Activated T-cell treated with anti-CD3 and anti-CD28 coated beads for 24 hours (primary cell): ENCODE data around the gene MCC.

Source experiments
- DNase-seq: peaks from one replicate; pipeline ENCODE4 v3.0.0-alpha.2; 2020; ENCODE audit warnings: low read depth

The MCC gene

DNA sequence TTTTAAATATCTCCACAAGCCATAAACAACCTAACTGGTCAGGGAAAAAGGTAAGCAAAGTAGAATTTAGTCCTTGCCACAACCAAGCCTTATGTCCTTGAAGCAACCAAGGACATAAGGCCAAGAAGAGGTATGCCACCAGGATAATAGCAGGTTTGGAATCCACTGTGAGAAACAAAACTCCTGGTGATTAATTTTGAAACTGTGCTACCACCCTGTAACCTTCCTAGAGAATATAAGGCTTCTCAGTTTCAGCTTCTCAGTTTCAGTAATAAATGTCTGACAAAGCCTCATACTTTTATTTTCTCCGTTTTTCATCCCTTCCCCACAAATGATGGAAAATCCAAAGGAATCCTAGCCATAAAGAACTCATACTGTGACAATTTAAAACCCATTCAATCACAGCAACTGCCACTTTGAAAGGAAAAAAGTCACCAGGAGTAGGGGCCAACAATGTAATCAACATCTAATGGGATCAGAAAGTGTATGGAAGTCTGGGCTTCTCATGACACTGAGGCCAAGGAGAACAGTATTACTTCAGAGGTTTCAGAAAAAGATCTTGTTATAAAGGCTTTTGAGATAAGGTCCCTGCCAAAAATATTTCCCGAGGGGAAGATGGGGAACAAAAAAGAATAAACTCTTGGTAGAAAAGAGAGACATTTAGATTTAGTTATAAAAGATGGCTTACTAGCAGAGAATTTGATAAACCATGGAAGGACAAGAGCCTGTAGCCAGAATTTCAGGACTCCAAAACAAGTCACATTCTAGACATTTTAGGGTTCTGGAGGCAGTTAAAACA, 242.6 kb downstream of the MCC start:
- no peak for DNase-seq

DNA sequence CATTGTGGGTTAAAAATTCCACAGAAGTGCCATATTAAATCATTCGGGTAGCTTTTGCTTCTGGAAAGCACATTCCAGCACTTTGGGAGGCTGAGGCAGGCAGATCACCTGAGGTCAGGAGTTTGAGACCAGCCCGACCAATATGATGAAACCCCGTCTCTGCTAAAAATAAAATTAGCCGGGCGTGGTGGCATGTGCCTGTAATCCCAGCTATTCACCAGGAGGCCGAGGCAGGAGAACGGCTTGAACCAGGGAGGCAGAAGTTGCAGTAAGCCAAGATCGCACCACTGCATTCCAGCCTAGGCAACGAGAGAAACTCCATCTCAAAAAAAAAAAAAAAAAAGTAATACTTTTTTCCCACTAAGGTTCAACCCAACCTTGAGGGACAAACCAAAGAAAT, 243.3 kb downstream of the MCC start:
- no peak for DNase-seq

DNA sequence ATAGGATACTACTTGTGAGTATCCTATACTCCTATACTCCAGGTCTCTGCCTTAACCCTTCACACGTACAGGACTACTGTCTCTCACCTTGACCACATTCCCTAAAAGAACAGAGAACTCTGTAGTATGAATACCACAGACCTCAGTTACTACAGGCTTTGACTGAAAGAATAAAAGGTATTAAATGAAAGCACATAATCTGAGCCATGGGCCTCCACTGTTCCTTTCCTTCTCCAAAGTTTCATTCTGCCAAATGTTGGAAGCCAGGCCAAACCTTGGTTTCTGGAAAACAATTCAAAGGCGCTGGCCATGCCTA, 244.9 kb downstream of the MCC start:
- DNase-seq = no peak

DNA sequence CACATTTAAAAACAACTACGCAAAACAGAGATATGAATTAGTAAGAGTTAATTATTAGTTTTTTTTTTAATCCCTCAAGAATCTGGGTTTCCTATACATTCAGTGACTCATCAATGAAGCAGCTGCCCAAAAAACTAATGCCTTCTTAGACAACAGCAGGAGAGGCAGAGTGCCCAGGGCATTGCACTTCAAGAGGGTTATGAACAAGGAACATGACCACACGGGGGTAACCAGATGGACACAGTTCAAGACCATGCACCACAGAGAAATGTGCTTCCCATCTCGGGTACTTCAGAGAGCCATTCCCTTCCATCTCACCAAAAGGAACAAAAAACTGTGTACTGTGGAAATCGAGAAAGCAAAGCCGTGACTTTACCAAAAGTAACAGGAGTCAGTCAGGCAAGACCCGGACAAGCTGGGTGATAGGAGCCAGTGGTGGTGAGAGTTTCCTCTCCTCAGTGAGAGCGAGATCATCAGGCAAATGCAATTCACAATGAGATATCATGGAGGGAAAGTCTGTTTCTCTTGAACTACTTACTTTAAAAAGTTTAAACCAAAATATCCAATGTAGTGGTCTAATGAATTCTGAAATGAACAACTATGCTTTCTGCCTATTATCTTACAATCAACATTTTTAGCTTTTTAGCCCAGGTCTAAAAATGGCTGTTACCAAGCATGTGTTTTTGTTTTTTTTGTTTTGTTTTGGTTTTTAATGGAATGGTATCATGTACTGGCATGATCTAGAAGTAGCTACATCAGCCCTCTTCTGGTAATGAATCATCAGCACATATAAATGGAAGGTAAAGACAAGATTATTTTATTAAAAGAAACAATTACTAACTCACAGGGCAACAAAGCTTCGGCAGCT, 245.5 kb downstream of the MCC start:
- no peak for DNase-seq

DNA sequence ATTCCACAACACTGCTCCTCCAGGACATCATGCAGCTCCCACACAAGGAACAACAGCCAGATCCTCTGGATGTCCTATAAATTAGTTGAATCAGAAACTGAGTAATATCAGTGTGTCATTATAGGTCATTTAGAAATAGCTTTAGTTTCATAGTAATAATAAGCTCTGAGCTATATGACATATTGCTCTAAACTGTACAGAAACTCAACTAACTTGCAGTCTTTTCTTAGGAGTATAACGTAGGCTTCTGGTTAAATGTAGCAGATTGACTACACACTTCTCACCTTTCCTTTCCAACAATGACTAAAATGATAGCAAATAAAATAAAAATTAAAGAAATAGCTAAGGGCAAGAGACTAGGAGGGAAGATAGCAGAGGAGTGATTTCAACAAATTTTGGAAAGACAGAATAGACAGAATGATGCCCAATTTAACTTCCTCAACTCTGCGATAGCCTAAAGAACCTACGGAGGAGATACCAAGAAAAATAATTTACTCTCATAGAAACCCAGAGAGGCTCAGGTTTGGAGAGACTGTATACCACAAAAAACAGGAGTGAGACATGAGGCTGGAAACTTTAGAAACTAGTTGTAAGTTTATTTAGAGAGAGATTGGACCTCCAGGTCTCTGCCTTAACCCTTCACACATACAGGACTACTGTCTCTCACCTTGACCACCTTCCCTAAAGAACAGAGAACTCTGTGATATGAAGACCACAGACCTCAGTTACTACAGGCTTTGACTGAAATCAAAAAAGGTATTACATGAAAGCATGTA, 247.1 kb downstream of the MCC start:
- DNase-seq = no peak

DNA sequence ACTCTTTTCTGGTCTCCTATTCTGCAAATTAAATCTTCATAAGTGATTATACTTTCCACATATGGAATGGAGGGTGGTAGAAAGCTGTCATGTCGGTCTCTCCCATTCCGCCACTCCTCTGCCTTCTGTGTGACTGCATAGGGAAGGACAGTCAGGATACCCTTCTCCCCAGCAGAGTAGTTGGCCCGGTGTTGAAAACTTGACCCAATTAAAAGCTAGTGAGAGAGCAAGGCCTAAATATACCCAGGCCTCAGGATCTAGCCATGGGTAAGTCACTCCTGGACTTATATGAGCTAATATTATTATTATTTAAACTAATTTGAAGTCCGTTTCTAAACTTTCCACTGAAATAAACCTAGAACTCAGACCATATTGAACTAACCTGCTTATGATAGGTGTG, 248.2 kb downstream of the MCC start:
- DNase-seq = no peak

DNA sequence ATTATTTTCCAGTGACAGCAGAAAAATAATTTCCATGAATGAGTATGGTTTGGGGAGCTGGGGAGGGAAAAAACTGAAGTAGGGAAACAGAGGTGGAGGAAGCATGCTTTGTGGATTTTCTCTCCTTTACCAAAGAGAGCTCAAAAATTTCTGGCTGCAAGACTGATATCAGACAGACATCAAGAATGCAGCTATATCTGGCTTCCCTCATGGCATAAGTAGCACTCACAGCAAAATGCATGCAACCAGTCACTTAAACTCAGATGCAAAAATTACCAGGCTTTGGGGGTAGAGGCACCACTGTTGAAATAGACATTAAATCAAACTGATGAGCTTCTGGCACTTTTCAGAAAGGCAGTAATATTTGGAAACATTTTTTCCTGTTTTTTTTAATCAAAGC, 250.4 kb downstream of the MCC start:
- no peak for DNase-seq

DNA sequence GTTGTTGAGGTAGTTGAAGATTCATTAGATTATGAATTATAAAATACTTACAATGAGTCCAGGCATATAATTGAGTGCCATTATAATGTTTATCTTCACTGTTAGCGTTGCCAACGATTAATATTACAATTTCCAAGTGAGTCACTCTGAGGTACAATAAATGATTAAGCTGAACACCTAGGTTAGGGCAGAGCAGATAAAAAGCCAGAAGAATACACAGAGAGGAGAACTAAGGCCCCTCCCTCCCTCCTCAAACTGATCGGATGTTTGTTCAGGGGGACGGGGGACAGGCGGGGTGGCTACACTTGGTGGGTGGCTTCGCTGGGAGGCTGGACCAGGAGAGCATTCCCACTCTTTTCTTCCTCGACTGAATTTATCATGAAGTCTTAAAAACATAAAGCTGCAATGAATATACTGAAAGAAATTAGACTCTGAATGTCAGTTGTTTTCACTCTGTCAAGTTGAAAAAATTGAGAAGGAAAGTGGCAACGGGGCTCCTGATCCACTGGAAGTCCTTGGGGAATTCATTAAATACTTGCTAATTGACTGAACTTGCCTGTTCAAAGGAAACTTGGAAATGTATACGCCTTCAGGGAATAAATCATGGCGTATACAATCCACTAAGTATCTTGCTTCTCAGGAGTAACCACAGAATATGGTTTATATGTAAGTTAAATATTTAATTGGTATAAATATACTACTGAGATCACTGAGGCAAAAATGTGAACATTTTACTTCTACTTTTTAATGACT, 251.5 kb downstream of the MCC start:
- no peak for DNase-seq

DNA sequence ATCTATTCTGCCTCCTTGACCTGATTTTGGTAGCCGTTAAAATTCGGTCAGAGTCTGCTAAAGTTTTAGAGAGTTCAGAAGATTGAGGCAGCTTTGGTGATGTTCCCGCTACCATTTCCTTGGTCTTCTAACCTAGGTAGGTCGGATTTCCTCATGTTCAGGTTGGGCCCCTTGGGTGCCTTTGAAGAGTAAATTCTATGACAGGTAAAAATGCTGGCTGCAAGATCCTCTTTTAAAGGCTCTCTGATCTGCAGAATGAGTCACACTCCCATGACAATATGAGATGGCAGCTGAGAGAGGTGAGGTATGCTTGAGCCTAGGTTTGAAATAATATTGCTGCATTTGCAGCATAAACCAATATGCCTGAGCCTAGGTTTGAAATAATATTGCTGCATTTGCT, 252.4 kb downstream of the MCC start:
- no peak for DNase-seq

DNA sequence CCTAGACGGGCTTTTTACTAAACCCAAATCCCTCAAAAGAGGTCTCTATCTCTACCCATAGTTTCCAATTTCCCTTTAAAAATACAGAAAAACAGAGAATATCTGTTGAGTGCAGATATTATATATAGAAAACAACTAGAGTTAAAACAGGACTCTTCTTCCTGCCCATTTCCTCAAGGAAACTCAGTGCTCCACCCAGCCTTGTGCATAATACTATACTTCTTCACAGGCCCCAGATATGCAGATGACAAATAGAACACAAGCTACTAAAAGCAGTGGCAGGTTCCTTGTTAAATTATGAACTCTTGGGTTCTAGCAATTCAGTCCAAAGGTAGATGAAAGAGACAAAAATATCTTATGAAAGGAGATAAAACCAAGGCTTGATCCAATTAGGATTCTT, 253.7 kb downstream of the MCC start:
- DNase-seq = no peak

DNA sequence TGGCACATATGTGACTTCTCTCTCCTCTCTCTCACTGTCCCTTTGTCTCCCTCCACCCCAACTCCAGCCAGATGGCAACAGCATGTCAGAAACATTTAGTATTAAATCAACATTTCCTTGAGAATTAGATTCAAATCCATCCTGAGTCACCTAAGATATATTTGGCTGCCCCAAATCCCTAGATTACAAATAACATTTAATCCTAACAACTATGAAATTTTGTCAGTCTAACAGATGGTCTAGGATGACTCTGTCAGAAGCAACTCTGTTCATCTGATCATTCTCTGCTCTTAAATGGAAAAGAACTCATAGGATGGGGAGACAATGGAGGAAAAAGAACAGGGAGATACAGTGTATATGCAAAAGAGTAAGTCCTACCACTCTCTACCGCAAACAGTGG, 254.6 kb downstream of the MCC start:
- DNase-seq = no peak

DNA sequence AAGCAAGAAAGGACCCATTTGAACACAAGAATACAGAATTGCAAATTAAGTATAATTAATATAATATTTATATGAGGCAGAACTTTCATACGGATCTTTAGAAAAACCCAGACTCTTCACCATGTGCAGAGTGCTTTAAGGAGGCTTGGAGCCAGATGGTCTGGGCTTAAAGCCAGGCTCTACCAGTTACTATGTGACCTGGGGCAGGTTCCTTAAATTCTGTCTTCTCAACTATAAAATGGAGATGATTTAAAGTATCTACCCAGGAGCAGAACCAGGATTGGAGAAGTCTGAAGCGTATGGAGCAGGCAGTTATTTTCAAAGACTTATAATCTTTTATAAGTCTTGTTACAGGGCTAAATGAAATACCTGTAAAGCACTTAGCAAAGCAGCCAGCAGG, 255.6 kb downstream of the MCC start:
- no peak for DNase-seq

DNA sequence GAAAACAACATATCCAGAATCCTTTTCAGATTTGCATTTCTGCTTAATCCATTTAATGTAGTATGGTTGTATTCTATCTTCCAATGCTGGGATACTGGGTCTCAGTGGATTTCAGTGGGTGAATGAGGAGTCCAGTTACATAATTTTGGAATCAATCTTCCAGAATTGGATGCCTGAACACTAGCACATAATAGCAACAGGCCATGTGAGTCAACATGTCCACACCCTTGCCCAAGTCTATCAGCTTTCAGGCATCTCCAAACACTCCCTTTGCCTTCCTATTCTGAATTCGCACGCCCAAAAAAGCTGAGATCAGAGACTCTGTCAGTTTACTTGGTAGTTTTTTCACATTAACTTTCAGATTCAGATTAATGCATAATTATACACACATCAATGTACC, 256.0 kb downstream of the MCC start:
- DNase-seq = no peak

DNA sequence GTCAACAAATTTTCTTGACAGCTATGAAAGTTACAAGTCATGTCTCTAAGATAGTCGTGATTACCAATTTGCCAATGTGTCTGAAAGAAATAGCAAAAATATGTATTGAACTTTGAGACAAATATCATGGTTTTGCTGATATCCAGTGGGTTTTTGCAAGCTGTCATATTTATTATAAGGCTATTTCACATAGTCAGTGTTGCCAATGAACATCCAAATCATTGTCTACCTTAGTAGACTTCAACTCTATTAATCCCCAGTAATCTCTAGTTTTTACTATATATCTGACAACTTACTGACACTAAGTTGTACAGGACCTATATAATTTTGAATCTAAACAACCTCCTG, 256.6 kb downstream of the MCC start:
- no peak for DNase-seq

DNA sequence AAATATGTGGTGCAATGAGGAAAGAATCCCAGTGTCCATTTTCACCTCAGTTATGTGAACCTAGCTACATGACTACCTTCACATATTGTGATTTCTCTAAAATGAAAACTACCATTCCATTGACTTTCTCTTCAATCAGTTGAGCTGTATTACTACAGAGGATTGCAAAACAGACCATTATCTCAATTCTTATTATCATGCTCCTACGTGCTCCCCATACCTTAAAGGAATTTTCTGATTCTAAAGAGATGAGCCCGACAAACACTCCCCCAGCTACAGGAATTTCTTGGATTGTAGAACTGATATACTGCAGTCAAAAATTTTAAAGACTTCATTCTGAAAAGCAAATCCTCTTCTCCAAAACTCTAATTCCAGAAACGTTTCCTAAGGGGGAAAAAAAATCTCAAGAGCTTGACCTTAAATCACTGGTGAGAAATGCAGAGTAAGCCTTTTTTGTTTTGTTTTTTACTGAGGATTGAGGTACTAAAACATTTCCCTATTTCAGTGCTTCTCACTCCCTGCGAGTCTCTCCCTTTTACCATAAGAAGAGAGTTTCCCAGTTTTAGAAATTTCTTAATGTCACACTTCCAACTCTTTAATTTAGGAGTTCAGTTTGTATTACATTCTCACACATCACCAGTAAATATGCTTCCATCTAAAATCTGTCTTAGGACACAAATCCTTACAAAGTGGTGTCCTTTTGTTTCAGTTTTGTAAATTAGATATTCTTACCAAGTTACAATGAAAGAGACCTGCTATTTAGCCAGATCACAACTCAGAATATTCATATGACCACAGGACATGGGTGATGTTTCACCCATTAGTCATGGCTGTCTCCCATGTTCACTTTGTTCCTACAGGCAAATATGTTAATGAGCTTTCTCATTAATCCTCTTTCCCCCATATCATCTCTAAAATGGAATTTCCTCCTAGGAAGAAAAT, 257.3 kb downstream of the MCC start:
- no peak for DNase-seq

DNA sequence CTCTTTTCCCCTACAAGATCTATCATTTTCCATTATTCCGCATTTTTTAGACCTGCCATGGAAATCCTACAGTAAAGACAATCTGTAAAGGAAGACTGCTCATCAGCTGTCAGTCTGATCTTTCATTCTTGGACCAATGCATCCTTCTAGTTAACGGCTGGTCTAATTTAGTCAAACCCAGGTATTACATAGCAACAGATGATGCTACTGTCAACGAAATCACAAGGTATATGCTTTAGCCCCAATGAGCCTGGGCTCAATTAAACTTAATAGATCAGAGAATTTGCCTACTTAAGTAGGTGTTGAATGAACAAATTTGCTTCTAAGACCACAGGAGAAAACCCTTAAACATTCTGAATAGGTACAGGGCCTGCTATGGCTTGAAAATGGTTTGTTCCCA, 260.5 kb downstream of the MCC start:
- DNase-seq = no peak

DNA sequence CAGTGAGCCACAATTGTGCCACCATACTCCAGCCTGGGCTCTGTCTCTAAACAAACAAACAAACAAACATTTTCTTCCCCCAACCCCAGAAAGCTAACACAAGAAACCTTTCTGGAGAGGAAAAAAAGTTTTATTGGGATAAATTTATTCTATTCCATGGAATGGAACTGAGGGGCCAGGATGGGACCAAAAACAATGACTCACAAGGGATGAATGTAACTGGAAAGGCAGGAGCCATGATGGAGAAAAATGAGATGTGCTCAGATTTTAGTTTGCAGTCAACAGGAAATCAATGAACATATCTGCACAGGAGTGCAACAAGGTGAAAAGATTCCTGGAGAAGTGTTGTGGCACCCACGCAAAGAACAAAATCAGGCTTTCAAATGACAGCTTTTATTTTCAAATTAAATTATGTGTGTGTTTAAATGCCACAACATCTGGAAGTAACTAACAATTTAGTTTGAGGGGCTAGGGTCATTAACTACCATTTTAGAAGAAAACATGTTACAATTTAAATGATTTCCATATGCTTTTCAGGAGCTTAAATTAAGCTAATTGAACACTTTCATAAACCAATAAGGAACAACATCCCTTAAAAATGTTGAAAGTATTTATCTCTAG, 262.0 kb downstream of the MCC start:
- no peak for DNase-seq

DNA sequence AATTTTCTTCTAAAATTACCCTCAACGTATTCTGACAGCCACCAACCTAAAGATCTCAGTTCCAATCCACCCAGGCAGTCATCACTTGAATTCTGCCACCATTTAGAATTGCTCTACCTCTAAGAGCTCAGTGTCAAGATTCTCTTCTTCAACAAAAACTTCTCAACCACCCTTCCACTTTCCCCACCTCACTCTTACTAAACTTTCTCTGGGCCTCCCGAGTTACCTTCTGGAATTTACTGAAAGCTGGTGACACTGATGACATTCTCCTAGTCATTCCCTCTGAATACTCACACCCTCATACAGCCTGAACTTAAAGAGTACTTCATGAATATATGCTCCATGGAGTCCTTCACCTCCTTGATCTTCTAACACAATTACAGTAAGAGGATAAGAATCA, 263.0 kb downstream of the MCC start:
- DNase-seq = no peak

DNA sequence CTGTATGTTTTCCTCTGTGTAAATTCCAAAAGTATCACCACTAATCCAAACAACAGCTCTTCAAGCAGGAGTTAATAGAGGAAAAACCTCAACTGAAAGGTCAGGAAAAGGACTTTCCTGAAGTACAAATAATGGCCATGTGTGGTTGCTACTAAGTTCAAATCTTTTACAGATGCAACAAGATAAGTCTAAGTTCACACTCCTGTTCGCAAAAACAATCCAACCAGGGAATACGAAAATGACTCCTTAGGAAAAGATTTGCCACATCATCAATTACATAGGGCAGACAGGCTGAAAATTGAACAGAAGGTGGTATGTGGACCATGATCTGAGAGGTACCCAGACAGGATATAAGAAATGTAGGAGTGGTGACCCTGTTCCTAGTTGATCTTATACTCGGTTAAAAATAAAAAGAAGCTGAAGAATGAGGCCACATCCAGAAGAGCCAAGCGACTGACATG, 263.6 kb downstream of the MCC start:
- DNase-seq = no peak

DNA sequence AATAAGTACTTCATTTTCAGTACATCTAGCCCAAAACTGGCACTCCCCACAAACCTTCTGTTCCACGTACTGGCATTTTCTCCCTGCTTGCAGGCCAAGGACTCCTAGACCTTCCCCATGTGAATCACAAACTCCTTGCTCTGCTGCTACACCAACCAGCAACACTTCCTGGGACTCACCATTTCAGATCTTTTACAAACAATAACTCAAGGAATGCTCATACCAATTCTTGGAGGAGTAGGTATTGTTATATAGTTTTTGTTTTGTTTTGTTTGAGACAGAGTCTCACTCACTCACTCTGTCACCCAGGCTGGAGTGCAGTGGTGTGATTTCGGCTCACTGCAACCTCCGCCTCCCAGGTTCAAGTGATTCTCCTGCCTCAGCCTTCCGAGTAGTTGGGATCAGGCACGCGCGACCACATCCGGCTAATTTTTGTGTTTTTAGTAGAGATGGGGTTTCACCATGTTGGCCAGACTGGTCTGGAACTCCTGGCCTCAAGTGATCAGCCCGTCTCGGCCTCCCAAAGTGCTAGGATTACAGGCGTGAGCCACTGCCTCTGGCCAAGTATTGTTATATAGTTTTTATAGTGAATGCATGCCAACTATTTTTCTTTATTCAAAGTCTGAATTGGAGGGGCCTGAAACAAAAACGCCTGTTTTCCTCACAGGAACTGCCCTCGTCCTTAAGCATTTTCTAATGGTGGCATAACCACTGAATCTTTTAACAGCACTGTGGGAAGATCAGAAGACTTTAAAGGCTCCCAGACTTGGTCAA, 264.2 kb downstream of the MCC start:
- DNase-seq = no peak
